Measurements from ENCODE around the gene BANK1.

BANK1 gene

GRCh38 chr4:102042871-102043802 lies 252.6 kb downstream of the BANK1 start:
- no peak for DNase-seq

- no peak for DNase-seq
Observed at GRCh38 chr4:102047616-102048015, 257.1 kb downstream of the BANK1 start.

GRCh38 chr4:102055805-102056204 lies 265.3 kb downstream of the BANK1 start:
- DNase-seq: no peak

DNA sequence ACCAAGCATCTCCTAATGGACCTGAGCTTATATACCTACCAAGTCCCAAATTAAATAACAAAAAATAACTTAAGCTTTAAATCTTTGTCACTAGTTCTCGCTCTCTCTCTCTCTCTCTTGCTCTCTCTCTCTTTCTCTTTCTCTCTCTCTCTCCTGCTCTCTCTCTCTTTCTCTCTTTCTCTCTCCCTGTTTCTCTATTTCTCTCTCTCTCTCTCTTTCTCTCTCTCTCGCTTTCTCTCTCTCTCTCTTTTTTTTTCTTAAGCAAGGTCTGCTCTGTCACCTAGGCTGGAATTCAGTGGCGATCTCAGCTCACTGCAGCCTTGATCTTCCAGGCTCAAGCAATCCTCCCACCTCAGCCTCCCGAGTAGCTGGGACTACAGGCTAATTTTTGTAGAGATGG lies 266.6 kb downstream of the BANK1 start:
- no peak for DNase-seq

- DNase-seq: no peak
Observed at GRCh38 chr4:102061133-102061532, 270.6 kb downstream of the BANK1 start.

GRCh38 chr4:102064747-102065442 lies 274.4 kb downstream of the BANK1 start:
- no peak for DNase-seq

DNA sequence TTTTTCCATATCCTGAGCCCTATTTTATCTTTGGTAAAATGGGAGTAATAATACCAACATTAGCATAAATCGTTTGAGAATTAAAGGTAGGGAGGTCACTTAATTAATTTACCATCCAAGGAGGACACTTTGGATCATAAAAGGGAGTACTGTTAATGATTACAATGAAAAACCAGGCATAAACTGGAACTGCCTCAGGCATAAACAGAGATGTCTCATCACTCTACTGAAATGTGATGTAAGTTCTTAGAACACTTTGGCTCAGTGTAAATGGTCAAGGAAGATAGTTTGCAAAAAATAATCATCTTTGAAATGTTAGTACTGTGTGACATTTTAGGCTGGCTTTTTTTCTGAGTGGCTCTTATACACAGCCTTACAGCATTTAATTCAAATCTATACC lies 286.1 kb downstream of the BANK1 start:
- DNase-seq: no peak

- DNase-seq: no peak
Observed at GRCh38 chr4:102080184-102080583, 289.7 kb downstream of the BANK1 start.

GRCh38 chr4:102089850-102090621 lies 299.5 kb downstream of the BANK1 start:
- DNase-seq: no peak

- no peak for DNase-seq
Observed at GRCh38 chr4:102091656-102092055, 301.1 kb downstream of the BANK1 start.

DNA sequence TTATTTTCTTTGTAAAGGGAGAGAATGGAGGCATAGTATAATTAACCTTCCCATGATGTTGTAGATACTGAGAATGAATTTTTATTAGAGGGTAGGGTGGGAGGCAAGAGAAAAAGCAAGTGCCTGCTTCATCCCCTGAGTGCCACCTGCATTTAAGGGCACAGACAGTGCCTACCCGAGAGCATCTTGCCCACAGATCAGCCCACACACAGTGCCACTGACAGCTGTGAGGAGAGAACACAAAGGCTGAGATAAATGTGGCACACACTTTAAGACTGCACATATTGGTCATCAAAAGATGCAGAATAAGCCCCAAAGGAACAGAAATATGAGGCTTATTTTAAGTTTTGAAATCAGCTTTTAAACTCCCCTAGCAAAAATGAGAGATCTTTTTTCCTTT lies 304.0 kb downstream of the BANK1 start:
- no peak for DNase-seq

DNA sequence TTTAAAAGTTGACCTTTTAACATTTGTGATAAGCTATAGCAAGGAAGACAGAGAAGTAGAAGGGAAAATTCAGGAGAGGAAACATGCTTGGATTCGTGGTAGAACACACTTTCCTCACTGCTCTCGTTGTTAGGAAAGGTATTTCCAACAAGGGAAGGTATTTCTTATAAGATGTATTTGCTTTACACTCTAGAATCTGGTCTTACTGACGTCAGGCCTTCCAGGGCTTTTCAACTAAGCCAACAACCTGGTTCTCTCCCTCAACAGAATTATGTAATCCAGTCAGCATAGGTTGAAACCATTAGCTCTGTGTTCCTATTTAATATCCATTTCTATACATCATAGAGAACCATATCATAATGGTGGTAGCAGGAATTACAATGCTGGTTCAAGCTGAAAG lies 312.8 kb downstream of the BANK1 start:
- no peak for DNase-seq

- no peak for DNase-seq
Observed at GRCh38 chr4:102104278-102104677, 313.7 kb downstream of the BANK1 start.

- no peak for DNase-seq
Observed at GRCh38 chr4:102105983-102106382, 315.5 kb downstream of the BANK1 start.

GRCh38 chr4:102114118-102114630 lies 323.6 kb downstream of the BANK1 start:
- DNase-seq: no peak

- no peak for DNase-seq
Observed at GRCh38 chr4:102116121-102116520, 325.6 kb downstream of the BANK1 start.

GRCh38 chr4:102120846-102121245 lies 330.3 kb downstream of the BANK1 start:
- DNase-seq: no peak
